Measurements from ENCODE around the gene AKR1C1. TPM values are rescaled to one million over a fixed set of nuclear protein-coding genes. Genes with fewer than 3 reads are reported as not detected.
A peak's percentile ranks its signal among the peaks of the same experiment; 100 is the strongest.

AKR1C1 gene
- total RNA-seq, 1 donor from 2014 or later: 1.3 TPM

DNA sequence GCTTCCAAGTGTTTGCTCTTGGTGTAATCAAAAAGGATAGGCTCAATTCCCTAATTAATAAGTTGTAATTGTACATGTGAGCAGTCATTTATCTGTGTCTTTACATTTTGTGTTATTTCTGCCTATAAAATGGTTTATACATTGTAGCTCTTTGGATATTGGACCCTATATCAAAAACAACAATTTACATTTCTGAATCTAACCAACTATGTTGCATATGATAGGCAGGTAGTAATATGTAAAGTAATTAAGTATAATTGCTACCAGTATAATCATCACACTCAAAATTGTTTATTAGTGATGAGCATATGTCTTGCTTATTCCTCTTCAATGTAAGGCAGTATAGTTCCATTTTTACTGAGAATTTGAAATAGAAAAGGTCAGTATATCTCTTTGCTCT, 13.8 kb downstream of the AKR1C1 start:
- no peak for TF ChIP-seq CTCF (IDR thresholded peaks at IDR 0.05)
- Mint-ChIP-seq H3K27me3 (ENCODE audit: low read depth) (peaks cover 1% of the 10 kb centered on the region), H3K27ac (ENCODE audit: unreplicated experiment) (no peak overlapping the region), H3K9me3 (ENCODE audit: low read depth) (no peaks in the 10 kb centered on the region), H3K4me1 (ENCODE audit: low read depth) (peaks cover 6% of the 10 kb centered on the region), H3K4me3 (ENCODE audit: unreplicated experiment) (no peak overlapping the region), H3K36me3 (ENCODE audit: low read depth) (no peaks in the 10 kb centered on the region)
- DNase-seq (ENCODE audit: low spot score): no peak

DNA sequence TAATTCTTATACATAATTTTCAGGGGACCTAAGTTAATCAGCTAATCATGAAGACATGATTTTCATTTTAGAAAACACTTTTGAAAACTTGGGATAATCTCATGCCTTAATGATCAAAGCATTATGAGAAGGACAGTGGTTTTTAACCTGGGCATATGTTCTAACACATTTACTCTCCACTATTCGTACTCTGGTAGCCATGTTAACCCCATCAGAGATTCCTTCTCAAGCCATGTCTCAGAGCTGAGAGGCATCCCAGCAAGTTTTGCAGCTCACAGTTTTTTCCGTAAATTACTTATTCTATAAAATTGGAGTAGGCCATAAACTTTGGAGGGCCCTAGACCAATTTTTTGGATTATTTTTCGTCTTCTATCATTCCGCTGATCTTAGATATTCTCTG, 15.7 kb downstream of the AKR1C1 start:
- no peaks in the 10 kb centered on the region for H3K27me3 Mint-ChIP-seq (ENCODE audit: low read depth)
- H3K4me1 Mint-ChIP-seq (ENCODE audit: low read depth): peaks cover 11% of the 10 kb centered on the region
- H3K4me3 Mint-ChIP-seq (ENCODE audit: unreplicated experiment): no peak overlapping the region
- DNase-seq (ENCODE audit: low spot score): no peak
- TF ChIP-seq CTCF (IDR thresholded peaks at IDR 0.05): no peak
- no peaks in the 10 kb centered on the region for H3K9me3 Mint-ChIP-seq (ENCODE audit: low read depth)
- no peaks in the 10 kb centered on the region for H3K36me3 Mint-ChIP-seq (ENCODE audit: low read depth)
- no peak overlapping the region for H3K27ac Mint-ChIP-seq (ENCODE audit: unreplicated experiment)

GRCh38 chr10:4980793-4981192, 17.6 kb downstream of the AKR1C1 start:
- H3K27ac Mint-ChIP-seq (ENCODE audit: unreplicated experiment): no peak overlapping the region
- no peaks in the 10 kb centered on the region for H3K9me3 Mint-ChIP-seq (ENCODE audit: low read depth)
- TF ChIP-seq CTCF (IDR thresholded peaks at IDR 0.05): no peak
- no peak overlapping the region for H3K4me3 Mint-ChIP-seq (ENCODE audit: unreplicated experiment)
- DNase-seq (ENCODE audit: low spot score): no peak
- no peaks in the 10 kb centered on the region for H3K27me3 Mint-ChIP-seq (ENCODE audit: low read depth)
- H3K4me1 Mint-ChIP-seq (ENCODE audit: low read depth): peaks cover 26% of the 10 kb centered on the region
- H3K36me3 Mint-ChIP-seq (ENCODE audit: low read depth): no peaks in the 10 kb centered on the region

- H3K27ac Mint-ChIP-seq (ENCODE audit: unreplicated experiment): no peak overlapping the region
- H3K4me1 Mint-ChIP-seq (ENCODE audit: low read depth): peaks cover 26% of the 10 kb centered on the region
- no peaks in the 10 kb centered on the region for H3K36me3 Mint-ChIP-seq (ENCODE audit: low read depth)
- TF ChIP-seq CTCF (IDR thresholded peaks at IDR 0.05): peak; percentile 52
- no peak overlapping the region for H3K4me3 Mint-ChIP-seq (ENCODE audit: unreplicated experiment)
- no peak for DNase-seq (ENCODE audit: low spot score)
- peaks cover 2% of the 10 kb centered on the region for H3K27me3 Mint-ChIP-seq (ENCODE audit: low read depth)
- no peaks in the 10 kb centered on the region for H3K9me3 Mint-ChIP-seq (ENCODE audit: low read depth)
Observed at GRCh38 chr10:4981722-4982471, 18.7 kb downstream of the AKR1C1 start.

DNA sequence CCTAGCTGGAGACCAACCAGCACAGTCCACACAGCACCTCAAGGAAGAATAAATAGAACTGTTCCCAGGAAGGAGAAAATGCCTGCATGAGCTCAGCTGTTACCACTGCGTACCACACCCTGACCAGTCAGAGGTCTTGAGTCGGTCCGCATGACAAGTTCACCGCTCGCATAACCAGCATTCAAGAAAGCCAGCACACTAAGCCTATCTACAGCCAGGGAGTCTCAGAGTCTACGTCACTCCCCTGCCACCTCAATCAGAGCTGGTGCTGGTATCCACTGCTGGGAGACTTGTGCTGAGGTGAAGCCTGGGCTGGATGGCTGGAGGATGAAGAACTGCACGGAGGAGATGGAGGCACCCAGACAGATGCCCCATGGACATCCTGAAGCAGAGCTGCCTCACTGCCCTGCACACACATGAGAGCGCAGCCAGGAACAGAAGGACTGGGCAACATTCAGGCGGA, 19.6 kb downstream of the AKR1C1 start:
- DNase-seq (ENCODE audit: low spot score): no peak
- H3K4me1 Mint-ChIP-seq (ENCODE audit: low read depth): peaks cover 26% of the 10 kb centered on the region
- H3K27ac Mint-ChIP-seq (ENCODE audit: unreplicated experiment): no peak overlapping the region
- H3K36me3 Mint-ChIP-seq (ENCODE audit: low read depth): no peaks in the 10 kb centered on the region
- no peaks in the 10 kb centered on the region for H3K9me3 Mint-ChIP-seq (ENCODE audit: low read depth)
- H3K27me3 Mint-ChIP-seq (ENCODE audit: low read depth): peaks cover 2% of the 10 kb centered on the region
- H3K4me3 Mint-ChIP-seq (ENCODE audit: unreplicated experiment): no peak overlapping the region
- no peak for TF ChIP-seq CTCF (IDR thresholded peaks at IDR 0.05)

All from chondrocyte (in vitro differentiated cells).